ENCODE measurements around the gene TBCD.

TBCD gene

DNA sequence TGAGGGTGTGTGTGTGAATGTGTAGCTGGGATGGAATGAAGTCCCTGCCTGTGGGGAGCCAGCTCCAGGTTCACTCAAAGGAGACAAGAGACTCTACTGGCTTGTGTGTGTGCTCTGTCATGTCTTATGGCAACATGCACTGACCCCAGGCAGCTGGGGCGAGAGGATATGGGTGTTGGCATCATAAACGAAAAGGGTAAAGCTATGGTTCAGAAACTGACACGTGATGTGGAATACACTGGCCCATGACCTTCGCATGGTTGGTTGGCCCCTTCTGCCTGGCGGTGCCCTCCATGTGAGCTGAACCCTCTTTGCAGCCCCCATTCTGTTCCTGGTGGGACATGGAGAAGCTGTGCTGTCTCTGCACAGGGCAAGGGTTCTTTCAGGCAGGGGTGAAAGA lies 66.1 kb downstream of the TBCD start:
- H3K4me3 ChIP-seq (ENCODE audit: low read length) = no peak overlapping the region
- DNase-seq (ENCODE audit: low read depth) = no peak
- TF ChIP-seq, protein P1, sequence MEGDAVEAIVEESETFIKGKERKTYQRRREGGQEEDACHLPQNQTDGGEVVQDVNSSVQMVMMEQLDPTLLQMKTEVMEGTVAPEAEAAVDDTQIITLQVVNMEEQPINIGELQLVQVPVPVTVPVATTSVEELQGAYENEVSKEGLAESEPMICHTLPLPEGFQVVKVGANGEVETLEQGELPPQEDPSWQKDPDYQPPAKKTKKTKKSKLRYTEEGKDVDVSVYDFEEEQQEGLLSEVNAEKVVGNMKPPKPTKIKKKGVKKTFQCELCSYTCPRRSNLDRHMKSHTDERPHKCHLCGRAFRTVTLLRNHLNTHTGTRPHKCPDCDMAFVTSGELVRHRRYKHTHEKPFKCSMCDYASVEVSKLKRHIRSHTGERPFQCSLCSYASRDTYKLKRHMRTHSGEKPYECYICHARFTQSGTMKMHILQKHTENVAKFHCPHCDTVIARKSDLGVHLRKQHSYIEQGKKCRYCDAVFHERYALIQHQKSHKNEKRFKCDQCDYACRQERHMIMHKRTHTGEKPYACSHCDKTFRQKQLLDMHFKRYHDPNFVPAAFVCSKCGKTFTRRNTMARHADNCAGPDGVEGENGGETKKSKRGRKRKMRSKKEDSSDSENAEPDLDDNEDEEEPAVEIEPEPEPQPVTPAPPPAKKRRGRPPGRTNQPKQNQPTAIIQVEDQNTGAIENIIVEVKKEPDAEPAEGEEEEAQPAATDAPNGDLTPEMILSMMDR (IDR thresholded peaks at IDR 0.05; ENCODE audit: insufficient read depth, low read depth, low read length, missing control alignments) = no peak

DNA sequence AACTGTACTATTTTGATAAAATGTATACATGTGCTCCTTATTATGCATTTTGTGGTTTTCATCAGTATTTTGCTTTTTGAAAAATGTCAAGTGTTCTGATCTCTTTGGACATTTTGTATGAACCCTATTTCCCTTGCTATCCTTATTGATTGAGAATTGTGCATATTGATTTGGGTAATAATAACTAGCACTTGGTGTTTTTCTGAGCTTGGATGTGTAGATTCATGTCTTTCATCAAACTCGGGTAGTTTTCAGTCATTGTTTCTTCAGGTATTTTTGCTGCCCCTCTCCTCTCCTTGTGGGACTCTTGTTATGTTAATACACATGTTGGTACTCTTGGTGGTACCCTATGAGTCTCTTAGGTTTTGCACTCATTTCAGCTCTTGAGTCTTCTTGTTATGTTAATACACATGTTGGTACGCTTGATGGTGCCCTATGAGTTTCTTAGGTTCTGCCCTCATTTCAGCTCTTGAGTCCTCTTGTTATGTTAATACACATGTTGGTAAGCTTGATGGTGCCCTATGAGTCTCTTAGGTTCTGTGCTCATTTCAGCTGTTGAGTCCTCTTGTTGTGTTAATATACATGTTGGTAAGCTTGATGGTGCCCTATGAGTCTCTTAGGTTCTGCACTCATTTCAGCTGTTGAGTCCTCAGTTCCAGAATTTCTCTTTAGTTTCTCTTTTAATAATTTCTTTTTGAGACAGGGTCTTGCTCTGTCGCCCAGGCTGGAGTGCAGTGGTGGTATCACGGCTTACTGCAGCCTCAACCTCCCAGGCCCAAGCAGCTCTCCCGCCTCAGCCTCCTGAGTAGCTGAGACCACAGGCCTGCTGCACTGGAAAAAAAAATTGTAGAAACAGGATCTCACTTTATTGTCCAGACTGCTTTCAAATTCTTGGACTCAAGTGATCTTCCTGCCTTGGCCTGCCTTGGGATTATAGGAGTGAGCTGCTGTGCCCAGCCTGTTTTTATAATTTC lies 68.7 kb downstream of the TBCD start:
- DNase-seq (ENCODE audit: low read depth) = no peak
- TF ChIP-seq, protein P1 (IDR thresholded peaks at IDR 0.05; ENCODE audit: insufficient read depth, low read depth, low read length, missing control alignments) = no peak
- no peak overlapping the region for H3K4me3 ChIP-seq (ENCODE audit: low read length)

DNA sequence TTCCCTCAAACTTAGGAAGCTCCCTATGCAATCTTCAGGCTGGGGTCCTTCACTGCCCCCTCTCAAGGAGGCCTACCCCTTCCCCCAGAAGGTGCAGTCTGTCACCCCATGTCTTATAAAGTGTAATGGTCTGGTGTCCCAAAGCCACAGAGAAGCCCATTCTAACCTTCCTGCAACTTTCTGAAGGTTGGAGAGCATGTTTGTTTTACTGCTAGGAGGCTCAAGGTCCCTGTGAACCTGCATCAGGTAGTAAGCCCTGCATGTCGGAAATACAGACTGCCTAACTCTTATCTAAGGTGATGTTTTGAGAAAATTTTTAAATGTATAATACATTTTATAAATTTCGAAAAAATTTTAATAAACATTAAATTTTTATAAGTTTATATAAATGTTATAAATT lies 69.7 kb downstream of the TBCD start:
- no peak overlapping the region for H3K4me3 ChIP-seq (ENCODE audit: low read length)
- TF ChIP-seq, protein P1 (IDR thresholded peaks at IDR 0.05; ENCODE audit: insufficient read depth, low read depth, low read length, missing control alignments) = no peak
- DNase-seq (ENCODE audit: low read depth) = no peak

DNA sequence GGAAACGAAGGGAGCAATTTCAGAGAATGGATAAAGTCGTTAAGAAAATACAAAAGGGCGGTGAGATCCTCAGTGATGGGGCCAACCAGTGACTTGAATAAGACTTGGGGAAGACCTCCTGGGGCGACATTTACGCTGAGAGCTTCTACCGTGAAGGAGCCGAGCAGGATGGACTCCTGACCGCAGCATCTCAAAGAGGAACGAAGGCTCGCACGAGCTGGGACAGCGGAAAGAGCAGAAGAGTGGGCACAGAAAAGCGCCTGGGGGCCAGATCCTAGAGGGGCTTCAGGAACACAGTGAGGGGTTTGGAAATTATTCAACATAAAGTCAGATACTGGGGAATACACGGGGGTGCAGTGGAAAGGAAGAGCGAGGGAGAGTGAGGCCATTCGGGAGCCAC lies 70.4 kb downstream of the TBCD start:
- no peak overlapping the region for H3K4me3 ChIP-seq (ENCODE audit: low read length)
- TF ChIP-seq, protein P1 (IDR thresholded peaks at IDR 0.05; ENCODE audit: insufficient read depth, low read depth, low read length, missing control alignments) = no peak

DNA sequence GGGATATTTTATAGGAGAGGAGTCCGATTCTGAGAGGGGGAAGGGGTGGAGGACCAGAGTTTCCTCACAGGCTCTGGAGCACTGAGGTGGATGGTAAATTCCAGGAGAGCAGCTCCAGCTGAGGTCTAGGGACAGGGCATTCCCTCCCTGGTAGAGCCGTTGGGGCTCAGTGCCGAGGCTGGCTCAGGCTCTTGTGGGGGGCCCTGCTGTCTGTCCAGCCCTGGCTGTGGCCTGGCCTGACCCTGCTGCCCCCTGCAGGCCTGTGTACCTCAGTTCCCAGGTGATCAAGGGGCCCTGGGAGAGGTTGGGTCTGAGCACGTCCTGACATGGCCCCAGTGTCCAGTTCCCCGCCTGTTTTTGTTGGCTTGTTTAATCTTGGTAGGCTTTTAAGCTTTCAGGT lies 71.1 kb downstream of the TBCD start:
- DNase-seq (ENCODE audit: low read depth) = no peak
- no peak overlapping the region for H3K4me3 ChIP-seq (ENCODE audit: low read length)
- TF ChIP-seq, protein P1 (IDR thresholded peaks at IDR 0.05; ENCODE audit: insufficient read depth, low read depth, low read length, missing control alignments) = no peak

More for the DNA sequence above, 70.4 kb downstream of the TBCD start:
- no peak for DNase-seq (ENCODE audit: low read depth)

DNA sequence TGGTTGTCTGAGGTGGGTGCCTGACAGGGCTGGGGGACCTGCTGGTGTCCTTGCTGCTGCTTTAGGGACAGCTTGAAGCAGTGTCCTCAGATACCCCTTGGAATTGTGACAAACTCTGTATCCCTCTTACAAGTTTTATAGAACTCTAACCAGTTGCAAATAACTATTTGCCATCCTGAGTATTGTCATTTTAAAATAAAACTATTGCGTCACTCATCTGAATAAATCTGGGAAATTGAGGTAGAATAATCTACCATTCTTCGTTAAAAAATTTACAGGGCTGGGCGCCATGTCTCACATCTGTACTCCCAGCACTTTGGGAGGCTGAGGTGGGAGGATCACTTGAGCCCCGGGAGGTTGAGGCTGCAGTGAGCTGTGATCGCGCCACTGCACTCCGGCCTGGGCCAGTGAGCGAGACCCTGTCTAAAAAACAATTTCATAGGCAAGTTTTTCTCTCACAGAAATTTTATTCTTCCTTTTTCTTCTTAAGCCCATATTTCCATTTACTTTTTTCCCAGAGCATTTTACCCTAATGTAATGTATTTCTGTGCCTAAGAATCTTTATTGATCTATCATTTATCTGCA lies 73.8 kb downstream of the TBCD start:
- H3K4me3 ChIP-seq (ENCODE audit: low read length) = no peak overlapping the region
- TF ChIP-seq, protein P1 (IDR thresholded peaks at IDR 0.05; ENCODE audit: insufficient read depth, low read depth, low read length, missing control alignments) = no peak
- DNase-seq (ENCODE audit: low read depth) = no peak

Measured in epithelial cell of esophagus (primary cell).